NCI-H2171 treated with DMSO at 0.1 percent for 48 hours (cell line): Measurements from ENCODE around the gene FCER1G.
A peak's percentile ranks its signal among the peaks of the same experiment; 100 is the strongest.

Experiments used
- DNase-seq: peaks from one replicate; lab custom pipeline; 2025; lab: John Stamatoyannopoulos, UW

Gene FCER1G

GRCh38 chr1:161215076-161215475 lies at the start of gene FCER1G:
TSS of gene FCER1G (plus strand) at chr1:161215295. CDS start at chr1:161215322, 27 bp downstream.
- DNase-seq: no peak

GRCh38 chr1:161165742-161166668 lies 49.1 kb upstream of the FCER1G start, which contains the start of gene PPOX:
TSS of gene PPOX (plus strand) at chr1:161166426. CDS start at chr1:161166848, 422 bp downstream.
- DNase-seq: peak; percentile 98

GRCh38 chr1:161166669-161167548 lies 48.2 kb upstream of the FCER1G start:
- DNase-seq: peak; percentile 22

- no peak for DNase-seq
Measured at GRCh38 chr1:161168906-161169305, 46.2 kb upstream of the FCER1G start.

- DNase-seq: no peak
Measured at GRCh38 chr1:161171191-161171590, 43.9 kb upstream of the FCER1G start.

- no peak for DNase-seq
Measured at GRCh38 chr1:161171696-161172095, 43.4 kb upstream of the FCER1G start.

GRCh38 chr1:161172349-161172748 lies 42.7 kb upstream of the FCER1G start:
- DNase-seq: no peak

- no peak for DNase-seq
Measured at GRCh38 chr1:161172776-161173376, 42.2 kb upstream of the FCER1G start.

GRCh38 chr1:161173711-161174110 lies 41.4 kb upstream of the FCER1G start:
- no peak for DNase-seq

- no peak for DNase-seq
Measured at GRCh38 chr1:161174911-161175310, 40.2 kb upstream of the FCER1G start.

GRCh38 chr1:161175771-161176453 lies 39.2 kb upstream of the FCER1G start:
- DNase-seq: no peak

GRCh38 chr1:161176468-161177111 lies 38.5 kb upstream of the FCER1G start:
- no peak for DNase-seq

- peak; percentile 81 for DNase-seq
Measured at GRCh38 chr1:161177112-161177935, 37.8 kb upstream of the FCER1G start, which contains the start of gene B4GALT3. TSS of gene B4GALT3 (minus strand) at chr1:161177507. CDS start at chr1:161176060, 1,447 bp downstream.

- no peak for DNase-seq
Measured at GRCh38 chr1:161177936-161178244, 37.2 kb upstream of the FCER1G start.

- no peak for DNase-seq
Measured at GRCh38 chr1:161179698-161180097, 35.4 kb upstream of the FCER1G start.

GRCh38 chr1:161180639-161181038 lies 34.5 kb upstream of the FCER1G start:
- DNase-seq: no peak

GRCh38 chr1:161182214-161182613 lies 32.9 kb upstream of the FCER1G start:
- no peak for DNase-seq

- peak; percentile 93 for DNase-seq
Measured at GRCh38 chr1:161185282-161185682, 29.8 kb upstream of the FCER1G start.

GRCh38 chr1:161185732-161186311 lies 29.3 kb upstream of the FCER1G start:
- no peak for DNase-seq

GRCh38 chr1:161187311-161187710 lies 27.8 kb upstream of the FCER1G start:
- no peak for DNase-seq
